Stomach (tissue), 4 donors: ENCODE data around the gene APLF.

Experiments
- CTCF ChIP-seq, 7 experiments: fragments of 450-650 bp in 4 of 7; fragments of 200-600 bp in 3 of 7; sonication (generic) in 3 of 7; IDR thresholded peaks; one replicate each; pipeline ENCODE4 v1.5.1; 2016 to 2019; ENCODE audit warnings: antibody characterized with exemption in 7 of 7, control low read depth in 2 of 7, mild to moderate bottlenecking in 1 of 7
- EP300 ChIP-seq: sonication (generic); formaldehyde crosslinking; IDR thresholded peaks from one replicate; pipeline ENCODE4 v1.6.1; 2017; ENCODE audit warnings: antibody characterized with exemption
- POLR2A ChIP-seq, 4 donors: fragments of 450-650 bp; IDR thresholded peaks; one replicate each; pipeline ENCODE4 v1.6.1; 2016; ENCODE audit warnings: antibody characterized with exemption in 4 of 4, control low read depth in 2 of 4, mild to moderate bottlenecking in 1 of 4, moderate library complexity in 1 of 4
- POLR2AphosphoS5 ChIP-seq, 3 donors: sonication (generic); formaldehyde crosslinking; IDR thresholded peaks; one replicate each; pipeline ENCODE4 v1.6.1; 2016; ENCODE audit warnings: antibody characterized with exemption in 3 of 3

- TF ChIP-seq CTCF (IDR thresholded peaks at IDR 0.05) (no peak), POLR2AphosphoS5 (IDR thresholded peaks at IDR 0.05) (no peak), POLR2A (IDR thresholded peaks at IDR 0.05) (no peak), EP300 (no peak)
These were observed 35.9 kb upstream of the APLF start for GRCh38 chr2:68431316-68431972.
